ENCODE data around the gene CPN2. TPM values are rescaled to one million over a fixed set of nuclear protein-coding genes. Genes with fewer than 3 reads are reported as not detected.
A peak's percentile ranks its signal among the peaks of the same experiment; 100 is the strongest.

CPN2 gene
- total RNA-seq, 2 donors from 2014 or later: 0.15 TPM; not detected in 1

GRCh38 chr3:194384569-194385001 is 33.5 kb upstream of the CPN2 start:
- DNase-seq: peak; percentile 12

GRCh38 chr3:194384156-194384555 is 33.0 kb upstream of the CPN2 start:
- Histone ChIP-seq H3K9me3 (no peaks in the 10 kb centered on the region), H3K9ac (ENCODE audit: low read depth in 2 of 2, low read length in 2 of 2) (no peak overlapping the region), H3K4me1 (no peaks in the 10 kb centered on the region), H3K27me3 (no peaks in the 10 kb centered on the region), H3K4me3 (no peak overlapping the region), H3K27ac (no peak overlapping the region), H3K36me3 (no peaks in the 10 kb centered on the region)
- peak; percentile 7 for DNase-seq
- intact Hi-C loops (cut with DNase I): no loop called here
- no peak for TF ChIP-seq CTCF (IDR thresholded peaks at IDR 0.05)

More at GRCh38 chr3:194384569-194385001, 33.5 kb upstream of the CPN2 start:
- Histone ChIP-seq H3K9ac (ENCODE audit: low read depth in 2 of 2, low read length in 2 of 2) (no peak overlapping the region), H3K4me1 (no peaks in the 10 kb centered on the region), H3K4me3 (no peak overlapping the region), H3K36me3 (no peaks in the 10 kb centered on the region), H3K27me3 (no peaks in the 10 kb centered on the region), H3K9me3 (no peaks in the 10 kb centered on the region), H3K27ac (no peak overlapping the region)
- intact Hi-C loops (cut with DNase I): no loop called here
- TF ChIP-seq CTCF (IDR thresholded peaks at IDR 0.05): no peak

- no peak for DNase-seq
- H3K36me3 ChIP-seq: no peaks in the 10 kb centered on the region
- no peaks in the 10 kb centered on the region for H3K27me3 ChIP-seq
Observed at GRCh38 chr3:194383276-194383940, 32.3 kb upstream of the CPN2 start.

GRCh38 chr3:194382892-194383223 is 31.7 kb upstream of the CPN2 start:
- no peak for TF ChIP-seq CTCF (IDR thresholded peaks at IDR 0.05)
- Histone ChIP-seq H3K4me1 (no peaks in the 10 kb centered on the region), H3K9ac (ENCODE audit: low read depth in 2 of 2, low read length in 2 of 2) (no peak overlapping the region), H3K36me3 (no peaks in the 10 kb centered on the region), H3K4me3 (no peak overlapping the region), H3K27ac (no peak overlapping the region), H3K27me3 (no peaks in the 10 kb centered on the region), H3K9me3 (no peaks in the 10 kb centered on the region)
- DNase-seq: no peak
- intact Hi-C loops (cut with DNase I): no loop called here

More at GRCh38 chr3:194383276-194383940, 32.3 kb upstream of the CPN2 start:
- Histone ChIP-seq H3K4me3 (no peak overlapping the region), H3K4me1 (no peaks in the 10 kb centered on the region), H3K9ac (ENCODE audit: low read depth in 2 of 2, low read length in 2 of 2) (no peak overlapping the region), H3K9me3 (no peaks in the 10 kb centered on the region), H3K27ac (no peak overlapping the region)
- no peak for TF ChIP-seq CTCF (IDR thresholded peaks at IDR 0.05)
- intact Hi-C loops (cut with DNase I): no loop called here

GRCh38 chr3:194382196-194382891 is 31.2 kb upstream of the CPN2 start:
- Histone ChIP-seq H3K9ac (ENCODE audit: low read depth in 2 of 2, low read length in 2 of 2) (no peak overlapping the region), H3K4me3 (no peak overlapping the region), H3K27me3 (no peaks in the 10 kb centered on the region), H3K4me1 (no peaks in the 10 kb centered on the region), H3K36me3 (no peaks in the 10 kb centered on the region), H3K9me3 (no peaks in the 10 kb centered on the region), H3K27ac (no peak overlapping the region)
- intact Hi-C loops (cut with DNase I): no loop called here
- DNase-seq: no peak
- no peak for TF ChIP-seq CTCF (IDR thresholded peaks at IDR 0.05)

Data from colonic mucosa (tissue), 4 donors.